Activated CD4-positive, alpha-beta T cell treated with anti-CD3 and anti-CD28 coated beads for 36 hours (primary cell): ENCODE measurements around the gene CTSC. TPM values are rescaled to one million over a fixed set of nuclear protein-coding genes. Genes with fewer than 3 reads are reported as not detected.

Experiments used
- ATAC-seq: fragments of 200-7000 bp; cut with Tn5 transposase; one replicate; pipeline ENCODE4 v1.10.0; 2021; ENCODE audit warnings: mild to moderate bottlenecking, moderate library complexity
- CTCF ChIA-PET: fragments of 350-600 bp; sonication (Branson Sonifier 250); formaldehyde crosslinking; loops from one replicate; lab custom pipeline; 2021; ENCODE audit warnings: antibody characterized with exemption; lab: Charles Lee
- POLR2A ChIA-PET: fragments of 350-600 bp; sonication (Branson Sonifier 250); formaldehyde crosslinking; loops from one replicate; lab custom pipeline; 2021; ENCODE audit warnings: antibody characterized with exemption, inconsistent platforms; lab: Charles Lee
- DNase-seq: peaks from one replicate; pipeline ENCODE4 v3.0.0-alpha.2; 2020
- H3K27ac Mint-ChIP-seq: one replicate; pipeline ENCODE4 v1.8.0; 2021; ENCODE audit warnings: mixed read lengths
- H3K27me3 Mint-ChIP-seq: one replicate; pipeline ENCODE4 v1.8.0; 2021; ENCODE audit warnings: mixed read lengths
- H3K36me3 Mint-ChIP-seq: one replicate; pipeline ENCODE4 v1.8.0; 2021; ENCODE audit warnings: low read depth, mixed read lengths
- H3K4me1 Mint-ChIP-seq: one replicate; pipeline ENCODE4 v1.8.0; 2021; ENCODE audit warnings: mixed read lengths
- H3K4me3 Mint-ChIP-seq: one replicate; pipeline ENCODE4 v1.8.0; 2021; ENCODE audit warnings: mild to moderate bottlenecking, moderate library complexity, mixed read lengths
- H3K9me3 Mint-ChIP-seq: one replicate; pipeline ENCODE4 v1.8.0; 2021; ENCODE audit warnings: low read depth, mixed read lengths
- intact Hi-C, 2 experiments: fragments of 100-400 bp; cut with DNase I in 1 of 2; cut with micrococcal nuclease in 1 of 2; formaldehyde crosslinking; loops; one replicate each; pipeline versions ENCODE4 v1.14.2 to v1.15.1; 2022 to 2024; cut with DNase I, micrococcal nuclease
- total RNA-seq, 2 experiments: library from RNA; stranded (reverse); gene quantifications; one replicate each; pipeline ENCODE4 v1.2.3, GENCODE V29; 2021

Gene CTSC
- total RNA-seq, 2 experiments from 2014 or later = 53.1 to 59.4 TPM

- Mint-ChIP-seq H3K27me3 (no peaks in the 10 kb centered on the region), H3K27ac (no peak overlapping the region), H3K4me3 (no peak overlapping the region), H3K36me3 (peaks cover 15% of the 10 kb centered on the region), H3K4me1 (no peaks in the 10 kb centered on the region), H3K9me3 (peaks cover 3% of the 10 kb centered on the region)
- ChIA-PET CTCF (interaction anchor here (1.2 kb wide), 1 partner anchor 21 kb away, joined by 6 read pairs; no protein-coding TSS in a partner anchor), POLR2A (no interaction called here)
- no peak for DNase-seq
- no peak for ATAC-seq
- intact Hi-C loops = loop anchor here in 1 of 2 experiments (5.0 kb wide), 1 partner anchor 181 kb away; no protein-coding TSS in a partner anchor
Observed at GRCh38 chr11:88282747-88283515, 54.6 kb downstream of the CTSC start.

- ATAC-seq (no peak), DNase-seq (no peak)
- no peak overlapping the region for H3K4me3 Mint-ChIP-seq
- CTCF ChIA-PET = no interaction called here
- no peaks in the 10 kb centered on the region for H3K4me1 Mint-ChIP-seq
- intact Hi-C loops = loop anchor here in 1 of 2 experiments (5.0 kb wide), 1 partner anchor 179 kb away; no protein-coding TSS in a partner anchor
- no peak overlapping the region for H3K27ac Mint-ChIP-seq
- H3K9me3 Mint-ChIP-seq = peaks cover 3% of the 10 kb centered on the region
- peaks cover 10% of the 10 kb centered on the region for H3K36me3 Mint-ChIP-seq
- no peaks in the 10 kb centered on the region for H3K27me3 Mint-ChIP-seq
- POLR2A ChIA-PET = no interaction called here
Observed at GRCh38 chr11:88281317-88281712, 56.2 kb downstream of the CTSC start.

- ChIA-PET CTCF (no interaction called here), POLR2A (no interaction called here)
- peaks cover 3% of the 10 kb centered on the region for H3K9me3 Mint-ChIP-seq
- H3K27me3 Mint-ChIP-seq = no peaks in the 10 kb centered on the region
- peaks cover 10% of the 10 kb centered on the region for H3K36me3 Mint-ChIP-seq
- no peak for ATAC-seq
- H3K4me3 Mint-ChIP-seq = no peak overlapping the region
- intact Hi-C loops = loop anchor here in 1 of 2 experiments (5.0 kb wide), 1 partner anchor 178 kb away; no protein-coding TSS in a partner anchor
- H3K4me1 Mint-ChIP-seq = no peaks in the 10 kb centered on the region
- DNase-seq = no peak
- no peak overlapping the region for H3K27ac Mint-ChIP-seq
Observed at GRCh38 chr11:88280673-88281316, 56.7 kb downstream of the CTSC start.

GRCh38 chr11:88277349-88277915 lies 60.1 kb downstream of the CTSC start:
- H3K9me3 Mint-ChIP-seq = peaks cover 3% of the 10 kb centered on the region
- POLR2A ChIA-PET = no interaction called here
- intact Hi-C loops = no loop called here
- H3K27ac Mint-ChIP-seq = no peak overlapping the region
- CTCF ChIA-PET = no interaction called here
- DNase-seq (no peak), ATAC-seq (no peak)
- H3K4me3 Mint-ChIP-seq = no peak overlapping the region
- no peaks in the 10 kb centered on the region for H3K4me1 Mint-ChIP-seq
- no peaks in the 10 kb centered on the region for H3K27me3 Mint-ChIP-seq
- peaks cover 13% of the 10 kb centered on the region for H3K36me3 Mint-ChIP-seq

GRCh38 chr11:88275636-88276035 lies 61.9 kb downstream of the CTSC start:
- POLR2A ChIA-PET = no interaction called here
- no peak for DNase-seq
- Mint-ChIP-seq H3K4me1 (no peaks in the 10 kb centered on the region), H3K27ac (no peak overlapping the region), H3K9me3 (peaks cover 3% of the 10 kb centered on the region), H3K4me3 (no peak overlapping the region), H3K36me3 (peaks cover 10% of the 10 kb centered on the region), H3K27me3 (no peaks in the 10 kb centered on the region)
- intact Hi-C loops = no loop called here
- CTCF ChIA-PET = no interaction called here
- ATAC-seq = no peak

- Mint-ChIP-seq H3K27ac (no peak overlapping the region), H3K36me3 (peaks cover 37% of the 10 kb centered on the region), H3K9me3 (peaks cover 5% of the 10 kb centered on the region), H3K4me1 (no peaks in the 10 kb centered on the region), H3K27me3 (no peaks in the 10 kb centered on the region), H3K4me3 (no peak overlapping the region)
- CTCF ChIA-PET = interaction anchor here (0.7 kb wide), 1 partner anchor 60 kb away, joined by 3 read pairs; no protein-coding TSS in a partner anchor
- POLR2A ChIA-PET = no interaction called here
- DNase-seq (no peak), ATAC-seq (no peak)
- intact Hi-C loops = no loop called here
Observed at GRCh38 chr11:88266919-88267318, 70.6 kb downstream of the CTSC start.

- ChIA-PET CTCF (no interaction called here), POLR2A (no interaction called here)
- DNase-seq (no peak), ATAC-seq (no peak)
- H3K27me3 Mint-ChIP-seq = no peaks in the 10 kb centered on the region
- no peaks in the 10 kb centered on the region for H3K4me1 Mint-ChIP-seq
- peaks cover 39% of the 10 kb centered on the region for H3K36me3 Mint-ChIP-seq
- no peak overlapping the region for H3K27ac Mint-ChIP-seq
- peaks cover 12% of the 10 kb centered on the region for H3K9me3 Mint-ChIP-seq
- intact Hi-C loops = no loop called here
- H3K4me3 Mint-ChIP-seq = no peak overlapping the region
Observed at GRCh38 chr11:88266157-88266556, 71.4 kb downstream of the CTSC start.

- Mint-ChIP-seq H3K4me3 (no peak overlapping the region), H3K4me1 (no peaks in the 10 kb centered on the region), H3K36me3 (peaks cover 25% of the 10 kb centered on the region), H3K9me3 (peaks cover 51% of the 10 kb centered on the region), H3K27ac (no peak overlapping the region), H3K27me3 (no peaks in the 10 kb centered on the region)
- ATAC-seq (no peak), DNase-seq (no peak)
- CTCF ChIA-PET = no interaction called here
- POLR2A ChIA-PET = no interaction called here
- intact Hi-C loops = no loop called here
Observed at GRCh38 chr11:88259431-88259830, 78.1 kb downstream of the CTSC start.

GRCh38 chr11:88252208-88252607 lies 85.3 kb downstream of the CTSC start:
- ChIA-PET CTCF (interaction anchor here (1.3 to 2.1 kb wide), 2 partner anchors 9 to 20 kb away, joined by 4 to 8 read pairs; no protein-coding TSS in a partner anchor), POLR2A (no interaction called here)
- intact Hi-C loops = no loop called here
- H3K4me3 Mint-ChIP-seq = no peak overlapping the region
- H3K9me3 Mint-ChIP-seq = peaks cover 11% of the 10 kb centered on the region
- no peak for ATAC-seq
- no peak overlapping the region for H3K27ac Mint-ChIP-seq
- H3K27me3 Mint-ChIP-seq = no peaks in the 10 kb centered on the region
- H3K4me1 Mint-ChIP-seq = no peaks in the 10 kb centered on the region
- H3K36me3 Mint-ChIP-seq = peaks cover 2% of the 10 kb centered on the region
- DNase-seq = no peak

- intact Hi-C loops = no loop called here
- ChIA-PET POLR2A (no interaction called here), CTCF (interaction anchor here (0.6 to 2.1 kb wide), 2 partner anchors 19 to 147 kb away, joined by 3 to 8 read pairs; no protein-coding TSS in a partner anchor)
- Mint-ChIP-seq H3K27me3 (no peaks in the 10 kb centered on the region), H3K4me1 (no peaks in the 10 kb centered on the region), H3K9me3 (peaks cover 7% of the 10 kb centered on the region), H3K4me3 (no peak overlapping the region), H3K27ac (no peak overlapping the region), H3K36me3 (peaks cover 4% of the 10 kb centered on the region)
- ATAC-seq (no peak), DNase-seq (no peak)
Observed at GRCh38 chr11:88250566-88251242, 86.8 kb downstream of the CTSC start.

GRCh38 chr11:88249706-88250105 lies 87.8 kb downstream of the CTSC start:
- no peaks in the 10 kb centered on the region for H3K27me3 Mint-ChIP-seq
- intact Hi-C loops = no loop called here
- DNase-seq = no peak
- no peak for ATAC-seq
- H3K4me3 Mint-ChIP-seq = no peak overlapping the region
- no peaks in the 10 kb centered on the region for H3K9me3 Mint-ChIP-seq
- H3K4me1 Mint-ChIP-seq = no peaks in the 10 kb centered on the region
- POLR2A ChIA-PET = no interaction called here
- H3K27ac Mint-ChIP-seq = no peak overlapping the region
- H3K36me3 Mint-ChIP-seq = peaks cover 3% of the 10 kb centered on the region
- CTCF ChIA-PET = no interaction called here
